HG02623 (cell line): ENCODE results near the gene POLG.

Experiments used
- ATAC-seq: cut with Tn5 transposase; IDR thresholded peaks from one replicate; pipeline ENCODE4 v1.9.1; 2021; ENCODE audit warnings: moderate library complexity; ENCODE audit not compliant: unreplicated experiment

The POLG gene

DNA sequence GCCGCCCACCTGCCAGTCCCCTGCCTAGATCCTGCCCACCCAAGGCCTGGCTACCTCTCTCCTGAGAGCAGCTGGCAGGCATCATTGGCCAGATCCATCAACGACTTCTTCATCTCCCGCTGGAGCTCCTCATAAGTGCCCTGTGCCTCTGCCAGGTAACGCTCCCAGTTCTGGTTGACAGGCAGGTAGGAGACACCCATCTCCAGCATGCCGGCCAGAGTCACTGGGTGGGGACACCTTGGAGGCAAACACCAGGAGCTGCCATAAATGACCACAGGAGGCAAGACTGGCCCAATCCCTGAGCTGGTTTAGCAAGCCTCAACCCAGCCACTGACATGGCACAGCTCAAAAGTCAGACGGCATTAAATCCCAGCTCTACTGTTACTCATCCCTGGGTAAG lies 7.5 kb downstream of the POLG start:
- no peak for ATAC-seq

DNA sequence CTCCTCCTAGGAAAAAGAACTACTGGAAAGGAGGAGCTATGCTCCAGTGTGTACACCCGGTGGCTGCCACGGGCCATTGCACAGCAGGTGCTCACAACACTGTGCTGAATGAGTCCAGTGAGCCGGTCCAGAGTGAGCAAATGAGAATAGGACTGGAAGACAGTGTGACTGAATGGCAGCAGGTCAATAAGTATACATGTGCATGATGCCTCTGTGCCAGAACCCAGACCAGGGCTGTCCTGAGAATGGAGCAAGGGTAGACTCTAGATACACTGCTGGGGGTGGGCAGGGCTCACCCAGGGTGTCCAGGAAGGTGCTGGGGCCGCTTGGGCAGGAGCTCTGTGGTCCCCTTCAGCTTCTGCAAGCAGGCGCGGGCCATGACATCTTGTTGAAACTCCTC lies 8.3 kb downstream of the POLG start:
- no peak for ATAC-seq

DNA sequence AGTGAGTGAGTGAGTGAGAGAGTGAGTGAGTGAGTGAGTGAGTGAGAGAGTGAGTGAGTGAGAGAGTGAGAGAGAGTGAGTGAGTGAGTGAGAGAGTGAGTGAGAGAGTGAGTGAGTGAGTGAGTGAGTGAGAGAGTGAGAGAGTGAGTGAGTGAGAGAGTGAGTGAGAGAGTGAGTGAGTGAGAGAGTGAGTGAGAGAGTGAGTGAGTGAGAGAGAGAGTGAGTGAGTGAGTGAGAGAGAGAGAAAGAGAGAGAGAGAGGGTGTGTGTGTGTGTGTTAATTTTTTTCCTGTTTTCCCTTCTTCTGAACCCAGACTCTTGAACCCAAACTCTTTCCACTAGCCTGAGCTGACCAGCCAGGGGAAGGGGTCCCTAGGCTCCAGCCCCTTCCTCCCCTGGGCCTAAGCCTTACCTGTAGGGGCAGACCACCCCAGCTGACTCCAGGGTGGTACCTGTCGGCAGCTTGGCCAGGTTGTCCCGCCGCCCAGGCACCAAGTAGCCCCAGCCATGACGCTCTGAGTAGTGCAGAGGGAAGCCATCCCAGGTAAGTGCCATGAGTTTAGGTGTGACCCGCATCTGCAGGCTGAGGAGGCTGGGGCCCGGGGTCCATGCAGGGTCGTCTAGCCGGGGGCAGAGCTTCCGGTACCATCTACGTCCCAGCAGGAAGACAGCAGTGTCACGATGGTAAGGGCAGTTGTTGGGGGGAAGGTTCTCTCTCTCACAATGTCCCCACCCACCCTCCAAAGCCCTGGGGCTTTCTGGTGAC lies 9.4 kb downstream of the POLG start:
- no peak for ATAC-seq

DNA sequence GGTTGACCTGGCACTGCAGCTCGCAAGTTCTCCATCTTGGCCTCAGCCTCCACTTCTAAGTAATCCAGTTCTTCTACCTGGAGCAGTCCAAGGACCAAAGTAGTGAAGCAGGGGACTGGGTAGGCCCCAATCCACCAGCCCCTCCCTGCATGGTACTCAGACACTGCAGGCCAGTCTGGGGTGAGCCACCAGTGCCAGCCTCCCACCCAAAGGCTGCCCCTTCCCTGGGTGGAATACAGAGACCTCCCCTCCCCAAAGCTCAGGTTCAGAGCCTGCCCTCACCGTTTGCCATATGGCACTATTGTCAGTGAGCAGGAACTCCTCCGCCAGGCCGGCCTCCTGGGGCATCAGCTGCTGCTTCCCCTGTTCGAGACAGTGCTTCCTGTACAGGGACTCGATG lies 10.8 kb downstream of the POLG start:
- ATAC-seq, result no peak

DNA sequence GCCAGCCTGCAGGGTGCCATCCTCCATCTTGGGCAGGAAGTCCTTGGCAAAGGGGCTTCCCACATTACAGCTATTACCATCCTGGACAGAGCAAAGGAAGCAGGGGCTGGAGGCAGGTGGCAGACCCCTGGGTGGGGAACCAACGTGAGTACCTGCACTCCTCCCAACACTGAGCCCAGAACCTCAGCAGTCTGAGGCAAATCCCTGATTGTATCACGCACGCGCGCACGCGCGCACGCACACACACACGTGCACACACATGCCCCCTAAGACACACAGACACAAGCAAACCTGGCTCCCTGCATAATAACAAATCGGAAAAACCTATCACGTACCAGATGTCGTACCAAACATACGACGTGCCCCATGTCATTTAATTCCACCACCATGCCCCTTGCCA lies 11.8 kb downstream of the POLG start:
- ATAC-seq, result no peak

DNA sequence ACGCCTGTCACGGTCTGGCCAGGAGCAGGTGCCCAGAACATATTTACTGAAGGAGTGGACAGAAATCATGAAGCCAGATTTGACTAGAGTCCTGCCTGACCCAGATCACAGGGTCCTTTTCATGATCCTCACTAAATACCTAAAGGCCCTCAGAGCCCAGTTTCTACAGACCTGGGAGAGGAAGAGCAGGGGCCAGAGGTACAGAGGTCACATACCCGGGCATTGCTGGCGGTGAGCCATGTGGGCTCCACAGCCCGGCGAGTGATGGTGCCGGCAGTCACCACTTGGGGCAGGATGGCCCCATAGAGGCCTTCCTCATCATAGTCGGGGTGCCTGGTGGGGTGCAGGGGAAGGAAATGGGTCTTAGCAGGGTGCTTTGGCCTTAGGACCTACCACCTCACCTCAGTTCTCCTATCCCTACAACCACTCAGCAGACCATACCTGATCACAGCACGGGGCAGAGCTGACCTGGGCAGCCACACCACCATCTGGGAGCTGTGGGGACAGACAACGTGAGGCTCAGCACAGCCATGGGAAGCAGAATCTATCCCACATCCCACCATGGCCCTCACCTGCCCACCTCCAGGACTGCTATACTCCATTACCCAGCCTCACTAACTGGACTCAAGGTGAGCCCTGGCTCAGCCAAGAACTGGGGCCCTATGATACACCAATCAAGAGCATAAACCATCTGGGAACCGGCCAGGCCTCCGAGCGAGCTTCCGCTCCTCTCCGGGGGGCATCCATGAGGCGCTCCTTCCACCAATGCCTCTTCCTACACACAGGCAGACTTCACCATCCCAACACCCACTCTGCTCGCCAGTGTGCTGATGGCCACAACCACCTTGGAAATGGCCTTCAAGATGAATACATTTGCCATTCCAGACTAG lies 12.9 kb downstream of the POLG start:
- ATAC-seq, result no peak

DNA sequence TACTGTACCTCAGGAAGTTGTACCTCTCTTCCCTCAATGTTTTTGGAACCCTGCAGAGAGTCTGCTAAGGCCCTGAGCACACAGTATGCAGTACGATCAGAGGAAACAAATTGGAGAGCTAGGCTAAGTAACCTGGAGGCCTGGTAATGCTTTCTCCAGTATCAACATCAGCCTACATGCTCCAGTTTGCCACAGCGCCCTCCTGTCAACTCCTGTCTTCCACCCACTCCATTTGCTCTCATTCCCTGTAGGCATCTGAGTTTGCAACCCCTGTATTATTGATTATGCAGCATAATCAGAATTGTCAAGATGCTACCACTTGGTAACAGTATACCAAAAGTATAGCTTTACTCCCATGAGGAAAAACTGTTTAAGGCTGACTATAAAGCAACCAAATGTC lies 14.4 kb downstream of the POLG start:
- no peak for ATAC-seq

DNA sequence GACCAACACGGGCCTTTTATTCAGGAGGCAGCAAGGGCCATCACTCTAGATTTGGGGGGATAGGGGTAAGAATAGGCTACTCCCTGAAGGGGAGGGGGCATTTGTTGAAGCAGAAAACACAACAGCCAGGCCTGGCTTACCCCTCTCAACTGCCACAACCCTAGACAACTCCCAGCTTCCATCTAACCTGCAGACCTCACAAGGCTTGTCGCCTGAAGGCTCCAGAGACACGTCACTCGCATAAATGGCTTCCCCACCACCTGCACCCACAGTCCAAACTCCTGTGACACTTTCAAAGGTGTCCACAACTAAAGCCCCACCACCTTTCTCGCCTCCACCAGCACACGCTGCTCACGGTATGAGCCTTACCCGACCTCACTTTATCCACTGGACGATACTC lies 14.9 kb downstream of the POLG start:
- no peak for ATAC-seq

DNA sequence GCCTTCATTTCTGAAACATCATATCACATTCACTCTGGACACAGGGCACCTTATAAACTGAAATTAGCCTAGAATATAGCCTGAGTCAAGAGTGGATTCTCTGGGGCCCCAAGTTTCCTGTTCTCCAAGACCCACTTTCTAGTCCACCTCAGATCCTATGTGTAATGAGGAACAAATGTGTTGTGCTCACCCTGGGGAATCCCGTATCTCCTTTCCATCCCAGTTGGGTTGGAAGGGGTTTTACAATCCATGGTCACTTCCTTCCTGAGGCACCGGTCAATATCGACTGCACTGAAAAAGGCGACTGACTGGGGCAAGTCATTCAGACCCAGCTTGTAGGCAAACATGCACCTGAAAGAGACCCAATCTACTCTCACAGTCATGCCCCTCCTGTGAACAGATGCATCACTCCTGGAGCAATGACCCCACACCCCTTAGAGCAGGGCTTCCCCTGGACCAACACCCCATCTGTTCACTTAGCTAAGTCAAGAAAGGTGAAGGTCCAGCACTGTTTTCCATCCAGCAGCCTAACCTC lies 17.4 kb downstream of the POLG start:
- ATAC-seq, result no peak

DNA sequence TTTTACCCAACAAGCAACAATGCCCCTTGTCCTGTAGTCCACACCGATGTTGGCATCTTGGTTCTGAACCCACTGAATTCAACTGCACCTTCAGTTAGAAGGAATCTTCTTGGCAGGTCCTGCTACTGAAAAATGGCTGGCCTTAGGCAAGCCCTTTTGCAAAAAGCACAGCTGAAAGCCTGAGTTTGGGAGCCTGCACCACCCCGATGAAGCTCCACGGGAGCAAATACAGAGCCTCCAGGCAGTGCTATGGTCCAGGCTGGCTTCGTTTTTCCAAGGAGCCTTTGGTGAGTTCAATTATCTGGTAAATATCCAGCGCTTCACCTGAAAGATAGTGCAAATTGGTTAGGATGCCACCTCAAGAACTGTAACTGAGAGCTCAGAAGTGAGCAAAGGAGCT lies 18.1 kb downstream of the POLG start:
- no peak for ATAC-seq

DNA sequence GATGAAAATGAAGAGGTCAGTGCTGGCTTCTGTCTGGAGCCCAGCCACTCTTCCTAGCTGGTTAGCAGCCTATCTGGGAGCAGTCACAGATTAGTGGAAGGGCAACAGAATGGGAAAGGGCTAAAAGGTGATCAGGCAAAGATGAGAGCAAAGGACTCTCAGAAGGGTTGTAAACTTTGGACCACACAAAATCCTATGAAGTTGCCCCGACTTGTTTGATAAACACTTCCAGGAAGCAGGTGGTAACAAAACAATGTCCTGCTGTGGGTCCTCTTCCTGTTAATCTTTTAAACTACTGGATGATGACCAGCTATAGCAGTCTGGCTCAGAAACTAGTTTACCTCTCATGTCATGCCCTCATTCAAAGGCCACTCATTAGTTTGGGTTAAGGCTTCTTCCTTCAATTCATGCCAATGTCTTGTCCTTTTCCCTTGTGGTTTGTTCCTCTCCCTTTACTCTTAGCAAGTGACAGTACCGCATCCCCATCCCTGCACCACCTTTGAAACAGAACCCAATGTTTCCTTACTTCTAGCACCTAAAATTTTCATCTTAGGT lies 19.2 kb downstream of the POLG start:
- ATAC-seq, result no peak

DNA sequence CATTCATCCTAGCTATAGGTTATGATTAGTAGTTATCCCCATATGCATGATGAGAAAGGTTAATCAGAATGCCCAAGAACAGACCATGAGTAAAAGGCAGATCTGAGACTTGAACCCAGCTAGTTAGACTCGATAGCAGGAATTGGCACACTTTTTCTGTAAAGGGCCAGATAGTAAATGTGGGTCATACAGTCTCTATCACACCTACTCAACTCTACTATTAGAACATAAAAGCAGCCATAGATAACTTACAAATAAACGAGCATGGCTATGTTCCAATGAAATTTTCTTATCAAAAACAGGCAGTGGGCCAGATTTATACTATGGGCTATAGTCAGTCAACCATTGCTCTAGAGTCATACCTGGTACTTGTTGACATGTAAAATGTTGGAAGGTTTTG lies 24.6 kb downstream of the POLG start:
- ATAC-seq, result no peak

DNA sequence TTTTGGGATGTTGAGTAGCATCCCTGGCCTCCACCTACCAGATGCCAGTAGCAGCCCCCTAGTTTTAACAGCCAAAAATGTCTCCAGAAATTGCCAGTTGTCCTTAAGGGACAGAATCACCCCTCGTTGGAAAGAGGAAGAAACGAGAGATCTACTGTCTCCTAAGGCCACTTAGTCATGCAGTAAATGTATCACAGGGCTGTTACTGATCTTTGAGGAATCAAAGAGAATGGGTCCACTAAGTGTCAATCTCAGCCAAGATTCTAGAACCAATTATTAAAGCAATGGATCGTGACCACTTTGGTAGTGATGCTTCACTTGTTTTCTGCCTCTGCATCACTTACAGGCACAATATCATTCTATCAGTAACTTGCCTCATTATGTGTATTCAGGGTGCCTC lies 26.4 kb downstream of the POLG start:
- ATAC-seq, result no peak

DNA sequence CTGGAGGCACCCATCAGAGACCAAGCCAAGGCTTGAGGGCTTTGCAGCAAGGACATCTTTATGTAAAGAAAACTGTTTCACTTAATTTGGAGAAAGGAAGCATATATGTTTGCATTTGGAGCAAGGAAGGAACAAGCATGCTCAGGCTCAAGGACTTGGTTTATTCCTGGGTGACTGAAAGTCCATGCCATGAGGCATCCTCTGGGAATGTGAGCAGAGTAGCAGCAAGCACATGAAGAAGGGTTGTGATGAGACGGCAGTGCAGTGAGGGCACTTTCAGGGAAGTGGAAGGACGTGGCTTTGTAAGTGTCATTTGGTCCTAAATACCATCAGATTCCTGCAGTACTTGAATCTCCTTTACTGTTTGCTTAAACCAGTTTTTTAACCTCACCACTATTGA lies 26.8 kb downstream of the POLG start:
- no peak for ATAC-seq

DNA sequence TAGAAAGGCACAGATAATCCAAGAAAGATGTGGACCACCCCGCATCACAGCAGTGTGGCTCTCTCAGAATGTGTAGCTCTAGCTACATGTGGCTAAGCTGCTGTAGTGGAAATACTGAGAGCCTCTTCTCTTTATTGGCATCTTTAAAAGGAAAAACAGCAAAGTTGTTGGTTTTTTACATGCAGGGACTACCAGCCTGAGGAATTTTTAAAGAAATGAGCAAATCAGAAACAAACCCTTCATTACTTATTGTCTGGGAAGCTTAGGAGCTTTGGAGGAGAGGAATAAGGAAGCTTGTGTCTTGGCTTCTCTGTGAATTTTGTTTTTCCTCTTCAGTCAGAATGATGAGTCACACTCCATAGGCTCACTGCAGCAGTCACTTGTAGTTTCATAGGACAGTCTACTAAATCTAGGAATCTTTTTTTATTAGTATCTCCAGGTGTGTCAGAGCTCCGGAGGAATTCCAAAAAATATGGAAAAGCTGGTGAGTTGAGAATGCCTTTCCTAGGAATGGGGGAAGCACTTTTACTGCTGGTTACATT lies 27.5 kb downstream of the POLG start:
- ATAC-seq, result no peak

DNA sequence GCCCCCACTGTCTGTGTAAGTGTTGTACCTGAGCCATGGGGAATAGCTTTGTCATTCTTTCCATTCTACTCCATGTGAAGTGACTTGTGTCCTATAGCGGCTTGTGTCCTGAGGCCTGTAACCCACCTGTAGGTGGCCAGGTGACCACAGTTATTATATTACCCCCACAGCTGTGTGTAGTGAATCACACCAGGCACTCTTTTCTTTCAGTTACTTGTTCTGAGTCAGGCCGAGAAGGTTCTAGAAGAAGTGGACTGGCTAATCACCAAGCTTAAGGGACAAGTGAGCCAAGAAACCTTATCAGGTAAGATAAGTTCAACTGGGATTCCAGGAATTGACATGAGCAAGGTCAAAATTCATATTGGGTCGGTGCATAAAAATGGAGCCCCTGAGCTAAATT lies 29.2 kb downstream of the POLG start:
- no peak for ATAC-seq

DNA sequence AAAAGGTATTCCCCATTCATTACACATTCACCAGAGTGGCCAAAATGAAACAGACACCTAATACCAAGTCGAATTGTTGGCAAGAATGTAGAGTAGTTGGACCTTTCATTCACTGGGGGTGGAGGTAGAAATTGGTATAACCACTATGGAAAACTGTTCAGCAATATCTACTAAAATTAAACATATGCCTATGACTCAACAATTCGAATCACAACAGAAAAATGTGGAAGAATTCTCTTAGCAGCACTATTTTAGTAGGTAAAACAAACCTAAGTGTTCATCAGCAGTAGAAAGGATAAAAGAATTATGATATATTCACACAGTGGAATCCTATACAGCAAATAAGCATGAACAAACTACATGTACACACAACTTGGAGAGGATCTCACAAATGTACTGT lies 30.6 kb downstream of the POLG start:
- ATAC-seq, result no peak

DNA sequence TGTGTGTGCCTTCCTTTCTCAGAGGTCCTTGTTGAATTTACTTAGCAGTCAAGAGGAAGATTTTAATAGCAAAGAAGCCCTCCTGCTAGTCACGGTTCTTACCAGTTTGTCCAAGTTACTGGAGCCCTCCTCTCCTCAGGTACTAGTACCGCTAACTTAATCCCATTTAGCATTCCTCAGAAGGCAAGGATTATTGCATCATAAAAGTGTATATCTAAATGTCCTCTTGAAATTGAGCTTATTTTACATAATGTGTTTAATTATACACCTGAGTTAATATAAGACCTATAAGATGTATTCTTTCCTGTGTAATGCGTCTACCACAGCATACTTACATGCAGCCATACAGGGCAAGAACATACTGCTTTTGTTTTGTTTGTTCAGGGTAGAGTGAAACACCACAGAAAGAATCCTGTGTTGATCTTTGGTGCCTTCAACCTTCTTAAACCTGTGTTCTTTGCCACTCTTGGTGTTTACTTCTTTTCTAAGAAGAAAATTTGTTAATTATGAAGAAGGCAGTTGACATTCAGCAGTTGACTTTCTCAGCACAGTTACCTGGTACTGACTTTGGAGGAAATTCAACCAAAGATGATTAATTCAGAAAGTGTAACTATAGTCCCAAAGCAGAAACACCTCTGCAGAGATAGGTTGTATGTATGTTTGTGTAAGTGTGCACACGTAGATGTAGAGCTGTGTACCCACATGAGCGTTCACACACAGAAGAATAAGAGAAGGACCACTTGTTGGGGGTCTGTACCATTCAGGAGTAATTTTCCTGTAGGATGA lies 33.1 kb downstream of the POLG start:
- no peak for ATAC-seq

DNA sequence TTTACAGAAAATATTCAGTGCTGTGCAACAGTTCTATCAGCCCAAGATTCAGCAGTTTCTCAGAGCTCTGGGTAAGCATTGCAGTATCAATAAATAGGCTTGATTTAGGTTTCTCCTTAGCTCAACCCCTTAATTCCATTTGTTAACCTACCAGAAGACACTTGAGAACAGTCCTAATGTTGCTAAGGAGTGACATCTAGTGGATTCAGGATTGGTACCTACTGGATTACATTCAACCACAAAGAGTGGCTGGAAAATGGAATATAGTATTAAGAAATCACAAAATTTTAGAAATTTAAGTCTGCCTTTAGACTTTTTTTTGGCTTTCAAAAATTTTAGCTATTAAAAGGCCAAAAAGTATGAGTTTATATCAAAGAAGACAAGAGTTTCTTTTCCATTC lies 34.7 kb downstream of the POLG start:
- no peak for ATAC-seq

DNA sequence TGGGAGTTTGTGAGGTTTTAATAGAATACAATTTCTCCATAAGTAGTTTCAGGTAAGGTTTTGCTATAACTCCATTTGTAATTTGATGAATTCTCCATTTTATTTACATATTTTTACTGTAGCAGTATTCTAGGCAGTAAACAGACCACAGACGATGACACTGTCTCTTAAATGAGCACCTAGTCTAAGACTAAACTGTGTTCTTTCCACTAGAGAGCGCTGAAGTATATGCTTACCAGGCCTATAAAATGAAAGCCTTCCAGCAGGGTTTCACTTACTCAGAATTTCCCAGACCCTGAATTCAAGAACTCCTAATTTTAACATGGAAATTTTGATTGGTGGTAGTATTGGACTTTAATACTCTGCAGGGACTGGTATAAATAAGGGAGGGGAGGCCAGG lies 41.6 kb downstream of the POLG start:
- no peak for ATAC-seq

DNA sequence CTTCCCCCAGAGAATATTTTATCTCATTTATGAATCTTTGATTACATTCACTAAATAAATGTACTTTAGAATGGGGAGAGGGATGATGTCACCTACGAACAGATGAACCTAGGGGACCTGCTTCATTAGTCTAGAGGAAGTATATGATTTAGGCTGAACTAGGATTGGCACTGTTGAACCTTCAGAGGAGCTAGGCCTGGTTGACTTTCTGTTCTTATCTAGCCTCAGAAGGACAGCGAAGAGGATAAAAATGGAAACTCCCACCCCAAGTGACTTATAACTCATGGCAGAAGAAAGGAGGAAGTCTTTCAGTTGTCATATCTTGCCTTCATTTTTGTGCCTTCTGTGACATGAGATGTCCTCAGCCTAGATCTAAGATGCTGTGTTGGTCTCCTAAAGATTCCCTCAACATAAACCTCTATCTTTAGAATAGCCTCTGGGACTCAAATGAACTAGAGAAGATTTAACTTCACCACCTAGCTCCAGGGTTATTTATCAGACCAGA lies 42.6 kb downstream of the POLG start:
- ATAC-seq, result no peak
